OCI-LY3 (cell line): ENCODE measurements around the gene PPP3R1.

Source experiments
- CTCF ChIP-seq: fragments of 200-600, 300-600 bp; sonication (generic); IDR thresholded peaks from 2 replicates; pipeline ENCODE4 v1.5.1; 2014; ENCODE audit warnings: antibody characterized with exemption, low read length, low read depth
- EZH2phosphoT487 ChIP-seq: fragments of 200-600 bp; shearing (Covaris generic); IDR thresholded peaks from 2 replicates; pipeline ENCODE4 v1.6.1; 2018; ENCODE audit warnings: antibody characterized with exemption, mixed run types, low read depth

DNA sequence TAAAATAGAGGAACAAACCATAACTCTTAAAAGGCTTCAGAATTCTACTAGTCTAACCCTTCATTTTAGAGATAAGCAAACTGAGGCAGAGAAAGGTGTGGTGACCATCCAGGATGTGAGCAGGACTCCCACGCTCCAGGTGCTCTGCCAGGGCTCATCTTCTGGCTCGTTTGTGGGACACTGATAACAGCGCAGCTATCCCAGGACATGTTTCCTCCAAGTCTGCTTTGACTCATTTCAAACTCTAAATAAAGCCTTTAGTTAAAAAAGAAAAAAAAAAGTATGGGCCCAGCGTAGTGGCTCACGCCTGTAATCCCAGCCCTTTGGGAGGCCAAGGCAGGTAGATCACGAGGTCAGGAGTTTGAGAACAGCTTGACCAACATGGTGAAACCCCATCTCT, 39.0 kb upstream of the PPP3R1 start:
- no peak for TF ChIP-seq CTCF
- TF ChIP-seq EZH2phosphoT487 = no peak
